ENCODE results near the gene LRRK2.

Gene LRRK2

DNA sequence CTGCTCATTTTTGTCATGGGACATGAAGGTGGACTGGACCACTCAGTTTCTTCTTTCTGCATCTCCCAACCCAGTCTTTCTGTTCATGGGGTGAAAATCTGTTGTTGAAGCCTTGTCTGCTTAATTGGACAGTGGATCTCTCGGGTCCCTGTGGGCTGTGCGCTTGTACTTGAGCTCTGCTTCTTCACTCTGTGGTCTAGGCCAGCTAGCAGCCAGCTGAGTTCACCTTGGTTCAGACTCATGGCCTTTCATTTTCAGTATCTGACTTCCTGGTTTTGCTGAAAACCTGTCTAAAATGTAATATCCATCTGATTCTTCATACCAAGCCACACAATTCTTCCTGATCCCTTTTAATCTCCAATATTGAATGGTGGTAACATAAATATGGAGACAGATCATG, 117.2 kb downstream of the LRRK2 start:
- DNase-seq (ENCODE audit: low spot score), result no peak
- TF ChIP-seq, protein P1, sequence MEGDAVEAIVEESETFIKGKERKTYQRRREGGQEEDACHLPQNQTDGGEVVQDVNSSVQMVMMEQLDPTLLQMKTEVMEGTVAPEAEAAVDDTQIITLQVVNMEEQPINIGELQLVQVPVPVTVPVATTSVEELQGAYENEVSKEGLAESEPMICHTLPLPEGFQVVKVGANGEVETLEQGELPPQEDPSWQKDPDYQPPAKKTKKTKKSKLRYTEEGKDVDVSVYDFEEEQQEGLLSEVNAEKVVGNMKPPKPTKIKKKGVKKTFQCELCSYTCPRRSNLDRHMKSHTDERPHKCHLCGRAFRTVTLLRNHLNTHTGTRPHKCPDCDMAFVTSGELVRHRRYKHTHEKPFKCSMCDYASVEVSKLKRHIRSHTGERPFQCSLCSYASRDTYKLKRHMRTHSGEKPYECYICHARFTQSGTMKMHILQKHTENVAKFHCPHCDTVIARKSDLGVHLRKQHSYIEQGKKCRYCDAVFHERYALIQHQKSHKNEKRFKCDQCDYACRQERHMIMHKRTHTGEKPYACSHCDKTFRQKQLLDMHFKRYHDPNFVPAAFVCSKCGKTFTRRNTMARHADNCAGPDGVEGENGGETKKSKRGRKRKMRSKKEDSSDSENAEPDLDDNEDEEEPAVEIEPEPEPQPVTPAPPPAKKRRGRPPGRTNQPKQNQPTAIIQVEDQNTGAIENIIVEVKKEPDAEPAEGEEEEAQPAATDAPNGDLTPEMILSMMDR (IDR thresholded peaks at IDR 0.05), result no peak
- H3K27ac ChIP-seq, result no peak overlapping the region
- H3K4me3 ChIP-seq, result no peak overlapping the region

DNA sequence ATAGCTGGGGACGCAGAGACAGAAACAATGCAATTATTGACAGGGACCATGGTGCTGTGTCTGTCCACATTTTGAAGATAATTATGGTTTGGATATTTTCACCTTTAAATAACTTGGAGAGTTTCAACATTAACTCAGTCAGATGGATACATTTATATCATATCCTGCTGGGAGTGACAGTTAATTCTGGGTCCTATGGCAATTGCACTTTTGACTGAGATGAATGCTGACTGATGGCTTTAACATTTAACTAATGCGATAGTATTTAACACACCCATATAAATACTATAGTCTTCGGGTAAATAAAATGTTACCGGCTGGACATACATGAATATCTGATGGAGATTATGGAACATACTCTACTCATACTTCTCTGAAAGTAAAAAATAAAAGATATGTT, 118.3 kb downstream of the LRRK2 start:
- no peak overlapping the region for H3K27ac ChIP-seq
- H3K4me3 ChIP-seq, result no peak overlapping the region
- DNase-seq (ENCODE audit: low spot score), result no peak
- TF ChIP-seq, protein P1 (IDR thresholded peaks at IDR 0.05), result no peak

DNA sequence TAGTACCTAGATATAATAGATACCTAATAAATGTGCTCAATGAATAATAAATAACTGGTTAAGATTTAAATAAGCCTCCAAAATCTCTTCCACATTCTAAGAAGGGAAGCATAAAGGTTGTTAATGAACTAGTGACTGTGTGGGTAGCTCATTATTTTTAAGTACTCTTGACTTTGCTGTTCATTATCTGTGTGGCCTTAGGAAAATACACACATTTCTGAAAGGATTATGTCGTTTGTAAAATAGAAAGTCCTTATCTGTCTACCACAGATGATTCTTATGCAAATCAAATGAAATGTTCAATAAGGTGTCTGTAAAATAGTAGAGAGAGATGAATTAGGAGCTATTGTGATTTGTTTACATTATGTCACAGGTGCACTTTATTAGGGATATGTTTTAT, 119.5 kb downstream of the LRRK2 start:
- DNase-seq (ENCODE audit: low spot score), result no peak
- TF ChIP-seq, protein P1 (IDR thresholded peaks at IDR 0.05), result no peak

DNA sequence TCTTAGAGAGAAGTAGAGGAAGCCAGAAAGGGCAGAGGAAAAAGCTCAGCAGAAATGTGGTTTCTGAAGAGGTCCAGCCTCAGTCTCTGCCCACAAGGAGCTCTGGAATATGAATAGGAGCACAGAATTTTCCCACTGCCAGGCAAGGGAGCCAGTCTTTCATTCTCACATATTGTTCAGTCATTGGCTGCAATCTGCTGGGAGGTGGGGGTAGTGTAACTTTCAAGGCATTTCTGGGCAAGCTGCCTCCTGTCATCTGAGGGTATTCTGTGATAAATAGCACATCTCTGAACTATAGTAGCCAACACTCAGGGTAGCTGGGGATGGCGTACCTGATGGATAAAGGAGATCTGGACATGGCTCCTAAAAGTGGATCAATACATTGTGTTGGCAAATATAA, 127.2 kb downstream of the LRRK2 start:
- Histone ChIP-seq H3K27ac (no peak overlapping the region), H3K4me3 (no peak overlapping the region)
- TF ChIP-seq, protein P1 (IDR thresholded peaks at IDR 0.05), result no peak
- no peak for DNase-seq (ENCODE audit: low spot score)

More for the DNA sequence above, 119.5 kb downstream of the LRRK2 start:
- H3K27ac ChIP-seq, result no peak overlapping the region
- H3K4me3 ChIP-seq, result no peak overlapping the region

DNA sequence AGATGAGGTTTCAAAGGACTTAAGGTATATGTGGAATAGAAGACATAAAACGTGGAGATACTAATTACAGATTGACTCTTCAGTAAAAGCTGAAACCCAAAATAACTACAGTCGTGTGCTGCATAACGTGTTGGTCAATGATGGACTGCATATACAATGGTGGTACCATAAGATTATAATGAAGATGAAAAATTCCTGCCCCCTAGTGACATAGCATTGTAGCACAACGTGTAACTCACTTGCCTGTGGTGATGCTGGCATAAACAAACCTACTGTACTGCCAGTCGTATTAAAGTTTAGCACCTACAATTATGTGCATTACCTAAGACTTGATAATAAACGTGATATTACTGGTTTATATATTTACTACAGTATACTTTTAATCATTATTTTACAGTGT, 150.3 kb downstream of the LRRK2 start:
- TF ChIP-seq, protein P1 (IDR thresholded peaks at IDR 0.05), result no peak
- Histone ChIP-seq H3K4me3 (no peak overlapping the region), H3K27ac (no peak overlapping the region)
- no peak for DNase-seq (ENCODE audit: low spot score)

DNA sequence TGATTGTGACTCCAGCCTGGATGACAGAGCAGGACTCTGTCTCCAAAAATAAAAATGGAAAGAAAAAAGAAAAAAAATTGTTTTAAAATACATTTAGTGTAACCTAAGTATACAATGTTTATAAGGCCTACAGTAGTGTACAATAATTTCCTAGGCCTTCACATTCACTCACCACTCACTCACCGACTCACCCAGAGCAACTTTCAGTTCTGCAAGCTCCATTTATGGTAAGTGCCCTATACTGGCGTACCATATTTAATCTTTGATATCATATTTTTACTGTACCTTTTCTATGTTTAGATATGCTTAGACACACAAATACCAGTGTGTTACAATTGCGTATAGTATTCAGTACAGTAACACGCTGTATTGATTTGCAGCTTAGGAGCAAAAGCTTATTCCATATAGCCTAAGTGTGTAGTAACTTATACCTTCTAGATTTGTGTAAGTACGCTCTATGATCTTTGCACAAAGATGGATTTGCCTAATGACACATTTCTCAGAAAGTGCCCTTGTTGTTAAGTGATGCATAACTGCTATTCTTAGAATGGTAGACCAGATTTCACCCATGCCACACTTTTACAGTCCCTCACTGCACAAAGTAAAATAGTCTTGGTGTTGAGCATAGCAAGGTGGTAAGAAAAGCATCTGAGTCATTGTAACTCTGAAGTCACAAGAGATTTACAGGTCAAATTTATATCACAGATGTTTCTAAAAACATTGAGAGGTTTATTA, 151.9 kb downstream of the LRRK2 start:
- H3K27ac ChIP-seq, result no peak overlapping the region
- no peak overlapping the region for H3K4me3 ChIP-seq
- TF ChIP-seq, protein P1 (IDR thresholded peaks at IDR 0.05), result no peak
- no peak for DNase-seq (ENCODE audit: low spot score)

DNA sequence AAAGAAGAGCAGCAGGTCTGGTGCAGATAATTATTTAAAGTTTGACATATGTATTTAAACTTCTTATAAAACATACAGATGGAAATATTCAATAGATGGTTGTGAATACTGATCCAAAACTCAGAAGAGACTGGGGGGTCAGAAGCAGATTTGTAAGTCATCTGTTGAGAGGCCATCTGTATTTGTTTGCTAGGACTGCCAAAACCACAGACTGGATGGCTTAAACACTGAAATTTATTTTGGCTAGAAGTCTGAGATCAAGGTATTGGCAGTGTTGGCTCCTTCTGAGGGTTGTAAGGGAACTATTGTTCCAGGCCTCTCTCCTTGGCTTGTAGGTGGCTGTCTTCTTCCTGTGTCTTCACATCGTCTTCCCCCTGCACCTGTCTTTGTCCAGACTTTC, 153.9 kb downstream of the LRRK2 start:
- H3K27ac ChIP-seq, result no peak overlapping the region

More for the DNA sequence above, 153.9 kb downstream of the LRRK2 start:
- TF ChIP-seq, protein P1 (IDR thresholded peaks at IDR 0.05), result no peak
- H3K4me3 ChIP-seq, result no peak overlapping the region
- no peak for DNase-seq (ENCODE audit: low spot score)

All from coronary artery (tissue), 2 donors.